Fibroblast of lung (primary cell): ENCODE data around the gene CTNNA2.

Experiments used
- CTCF ChIP-seq, 2 donors: IDR thresholded peaks in 1 of 2; conservative IDR thresholded peaks in 1 of 2; 1 replicate in 1 of 2; 2 replicates in 1 of 2; pipeline ENCODE4 v1.5.1; 2011 to 2012; ENCODE audit warnings: low read length in 2 of 2, control low read depth in 1 of 2, inconsistent platforms in 1 of 2, low read depth in 1 of 2, mild to moderate bottlenecking in 1 of 2
- EZH2 ChIP-seq: IDR thresholded peaks from 2 replicates; pipeline ENCODE4 v1.5.1; 2012; ENCODE audit warnings: low read length, control low read depth, mild to moderate bottlenecking; ENCODE audit errors: missing control alignments

DNA sequence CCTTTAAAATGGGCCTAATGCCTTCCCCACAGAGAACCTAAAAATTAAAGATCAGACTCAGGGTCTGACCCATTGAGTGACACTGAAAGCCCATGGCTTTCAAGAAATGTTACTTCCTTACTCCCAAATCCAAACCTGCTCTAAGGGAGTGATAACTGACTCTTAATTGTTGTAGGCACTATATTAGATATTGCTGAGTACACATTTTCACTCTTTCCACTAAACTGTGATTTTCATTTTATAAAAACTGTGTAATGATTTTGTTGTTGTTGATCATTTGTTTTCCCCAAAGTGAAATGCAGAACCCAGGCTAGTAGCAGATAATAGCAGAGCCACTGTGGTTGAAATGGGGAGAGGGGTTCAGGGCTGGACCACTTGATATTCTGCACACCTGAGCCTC, 704.6 kb downstream of the CTNNA2 start:
- TF ChIP-seq CTCF (conservative IDR thresholded peaks at IDR 0.05 in 1 of 2, IDR thresholded peaks at IDR 0.05 in 1 of 2; ENCODE audit: low read depth in 1 of 2, low read length in 2 of 2) (no peak), EZH2 (no peak)
